HL-60/S4 (cell line): ENCODE data around the gene KIRREL3.

ENCODE experiments used
- in situ Hi-C: fragments of 300-500 bp; cut with MboI; formaldehyde crosslinking; loops from 2 replicates; pipeline ENCODE4 v1.14.3; 2022; ENCODE audit warnings: low sequenced_read_pairs

The KIRREL3 gene

DNA sequence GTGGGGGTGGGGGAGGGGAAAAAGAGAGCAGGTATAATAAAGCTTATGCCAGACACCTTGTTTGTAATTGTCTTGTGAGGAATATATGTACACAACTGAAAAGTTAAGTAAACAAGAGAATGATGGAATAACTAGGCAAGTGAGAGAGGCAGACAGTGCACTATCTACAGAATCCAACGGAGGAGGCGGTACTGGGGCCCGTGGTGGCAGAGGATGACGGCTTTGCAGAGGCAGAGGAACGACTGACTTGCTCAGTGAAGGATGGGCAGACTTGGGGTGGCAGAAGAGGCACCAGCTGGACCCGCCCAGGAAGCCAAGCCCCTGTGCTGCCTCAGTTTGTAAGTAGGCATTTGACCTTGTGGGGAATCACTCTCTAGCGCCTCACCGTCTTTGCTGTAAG is 347.5 kb downstream of the KIRREL3 start:
- in situ Hi-C loops, result no loop called here

DNA sequence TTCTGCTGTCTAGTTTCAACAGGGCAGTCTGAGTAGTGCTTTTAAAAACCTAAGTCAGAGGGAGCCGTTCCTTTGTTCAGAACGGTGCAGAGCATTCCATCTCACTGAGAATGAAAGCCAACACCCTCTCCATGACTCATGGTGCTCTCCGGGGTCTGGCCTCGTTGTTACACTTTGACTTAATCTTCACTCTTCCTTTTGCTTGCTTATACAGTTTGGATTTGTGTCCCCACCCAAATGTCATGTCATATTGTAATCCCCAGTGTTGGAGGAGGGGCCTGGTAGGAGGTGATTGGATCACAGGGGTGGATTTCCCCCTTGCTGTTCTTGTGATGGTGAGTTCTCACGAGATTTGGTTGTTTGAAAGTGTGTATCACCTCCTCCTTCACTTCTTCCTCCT is 352.8 kb downstream of the KIRREL3 start:
- in situ Hi-C loops, result no loop called here

DNA sequence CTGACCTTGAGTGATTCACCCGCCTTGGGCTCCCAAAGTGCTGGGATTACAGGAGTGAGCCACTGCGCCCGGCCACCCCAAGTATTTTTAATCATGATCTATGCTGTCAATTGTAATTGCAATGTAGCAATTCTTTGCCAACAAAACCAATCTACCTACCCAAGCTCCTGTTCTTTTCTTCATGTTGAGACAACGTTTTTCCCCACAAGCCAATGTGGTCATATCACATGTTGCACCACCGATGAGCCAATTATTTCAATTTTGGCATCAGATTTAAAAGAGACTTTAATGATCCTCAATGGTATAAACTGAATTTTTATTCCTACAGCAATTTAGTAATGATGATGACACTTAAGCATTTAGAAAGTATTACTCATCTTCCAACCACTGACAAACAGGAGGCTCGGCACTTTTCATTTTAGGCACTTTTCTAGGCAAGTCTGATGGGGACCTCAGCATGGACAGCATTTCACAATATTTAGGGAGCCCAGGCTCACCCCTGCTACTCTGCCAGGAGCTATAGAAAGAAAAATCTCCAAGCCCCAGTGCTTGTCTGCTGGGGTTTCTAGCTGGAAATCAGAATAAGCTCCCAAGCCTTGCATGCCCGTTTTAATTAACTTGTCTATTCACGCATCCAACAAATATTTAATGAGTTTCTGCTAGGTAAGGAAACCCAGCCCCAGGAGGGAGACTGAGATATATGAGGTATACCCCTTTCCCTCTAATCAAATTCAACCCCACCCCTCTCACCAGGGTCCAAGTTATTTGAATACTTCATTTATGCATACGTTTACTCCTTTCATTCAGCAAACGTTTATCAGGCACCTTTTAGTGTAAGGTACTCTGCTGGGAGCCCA is 353.6 kb downstream of the KIRREL3 start:
- in situ Hi-C loops, result no loop called here

DNA sequence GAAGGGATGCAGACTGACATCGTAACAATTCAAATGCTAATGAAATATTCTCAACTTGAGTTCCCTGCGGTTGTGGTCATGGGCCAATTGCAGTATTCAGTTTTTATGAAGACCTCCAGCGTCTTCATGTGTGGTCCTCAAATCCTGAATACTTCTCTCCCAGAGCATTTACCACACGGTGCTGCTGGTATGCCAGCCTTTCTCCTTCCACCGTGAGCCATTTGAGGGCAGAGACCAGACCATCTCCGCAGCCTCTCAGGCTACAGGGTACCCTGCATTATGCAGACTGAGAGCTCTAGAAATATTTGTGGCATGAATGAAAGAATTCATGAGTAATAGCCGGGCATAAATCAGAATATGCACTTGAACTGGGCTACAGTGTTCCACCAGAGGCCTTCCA is 355.4 kb downstream of the KIRREL3 start:
- in situ Hi-C loops, result no loop called here

DNA sequence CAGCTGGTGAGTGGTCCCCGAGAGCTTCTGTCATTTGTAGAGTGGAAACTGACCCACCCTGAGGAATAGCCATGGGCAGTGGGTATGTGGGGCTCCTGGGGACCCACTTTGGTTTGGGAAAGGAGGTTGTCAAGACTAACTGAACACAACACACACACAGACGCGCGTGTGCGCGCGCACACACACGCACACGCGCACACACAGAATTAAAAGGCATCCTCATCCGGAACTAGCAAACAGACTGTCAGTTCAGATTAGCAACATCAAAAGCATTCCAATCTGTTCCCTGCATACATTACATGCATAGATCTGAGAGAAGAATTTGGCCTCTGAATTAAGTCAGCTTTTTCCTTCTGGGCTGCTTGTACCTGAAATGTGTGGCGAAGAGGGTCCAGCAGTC is 360.4 kb downstream of the KIRREL3 start:
- in situ Hi-C loops, result no loop called here

DNA sequence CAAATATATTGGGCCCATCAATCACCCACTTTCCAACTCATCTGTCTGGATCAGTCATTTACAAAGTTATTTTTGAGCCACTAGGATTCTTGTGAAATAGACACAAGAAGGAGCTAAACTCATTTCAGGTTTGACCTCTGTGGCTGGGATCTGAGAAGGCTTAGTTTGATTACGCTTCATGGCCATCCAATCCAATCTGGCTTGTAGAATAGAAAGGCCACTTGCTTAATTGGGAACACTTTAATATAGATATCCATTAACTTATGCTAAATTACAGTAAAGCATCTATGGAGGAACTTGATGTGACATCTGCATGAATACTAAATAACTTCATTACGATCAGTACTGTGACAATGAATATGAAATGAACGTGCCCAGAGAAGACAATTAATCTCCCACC is 360.9 kb downstream of the KIRREL3 start:
- in situ Hi-C loops, result no loop called here

DNA sequence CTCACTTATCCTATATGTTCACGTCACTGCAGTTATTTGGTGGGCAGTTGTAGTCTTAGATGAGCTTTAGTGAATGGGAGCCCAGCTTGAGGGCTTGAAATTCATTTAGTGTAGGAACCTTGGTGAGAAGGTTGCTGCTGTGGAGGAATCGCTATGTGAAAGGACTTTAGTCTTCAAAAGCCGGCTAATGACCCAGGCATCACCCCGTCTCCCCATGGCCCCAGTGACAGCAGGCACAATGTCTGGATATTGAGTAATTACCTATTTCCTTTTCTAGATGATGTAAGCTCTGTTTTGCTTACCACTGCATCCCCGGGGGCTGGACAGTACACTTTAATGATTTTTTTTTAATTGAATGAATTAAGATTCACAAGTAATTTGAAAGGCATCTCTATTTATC is 361.9 kb downstream of the KIRREL3 start:
- in situ Hi-C loops, result no loop called here

DNA sequence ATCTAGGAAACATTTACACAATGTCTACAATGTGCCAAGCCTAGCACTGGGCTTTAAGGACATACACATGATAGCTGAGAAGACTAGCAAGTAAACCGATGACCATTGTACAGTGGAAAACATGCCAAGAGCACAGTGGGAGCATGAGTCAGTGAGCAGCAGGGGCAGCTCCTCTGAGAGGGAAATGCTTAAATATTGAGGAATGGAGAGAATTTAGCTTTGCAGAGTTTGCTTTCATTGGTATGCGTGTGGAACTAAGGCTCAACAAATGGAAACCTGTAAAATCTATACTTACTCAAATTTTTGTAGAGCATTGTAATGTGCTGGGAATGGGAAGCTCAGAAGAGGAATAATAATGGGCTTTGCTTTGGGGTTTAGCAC is 362.8 kb downstream of the KIRREL3 start:
- in situ Hi-C loops, result no loop called here

DNA sequence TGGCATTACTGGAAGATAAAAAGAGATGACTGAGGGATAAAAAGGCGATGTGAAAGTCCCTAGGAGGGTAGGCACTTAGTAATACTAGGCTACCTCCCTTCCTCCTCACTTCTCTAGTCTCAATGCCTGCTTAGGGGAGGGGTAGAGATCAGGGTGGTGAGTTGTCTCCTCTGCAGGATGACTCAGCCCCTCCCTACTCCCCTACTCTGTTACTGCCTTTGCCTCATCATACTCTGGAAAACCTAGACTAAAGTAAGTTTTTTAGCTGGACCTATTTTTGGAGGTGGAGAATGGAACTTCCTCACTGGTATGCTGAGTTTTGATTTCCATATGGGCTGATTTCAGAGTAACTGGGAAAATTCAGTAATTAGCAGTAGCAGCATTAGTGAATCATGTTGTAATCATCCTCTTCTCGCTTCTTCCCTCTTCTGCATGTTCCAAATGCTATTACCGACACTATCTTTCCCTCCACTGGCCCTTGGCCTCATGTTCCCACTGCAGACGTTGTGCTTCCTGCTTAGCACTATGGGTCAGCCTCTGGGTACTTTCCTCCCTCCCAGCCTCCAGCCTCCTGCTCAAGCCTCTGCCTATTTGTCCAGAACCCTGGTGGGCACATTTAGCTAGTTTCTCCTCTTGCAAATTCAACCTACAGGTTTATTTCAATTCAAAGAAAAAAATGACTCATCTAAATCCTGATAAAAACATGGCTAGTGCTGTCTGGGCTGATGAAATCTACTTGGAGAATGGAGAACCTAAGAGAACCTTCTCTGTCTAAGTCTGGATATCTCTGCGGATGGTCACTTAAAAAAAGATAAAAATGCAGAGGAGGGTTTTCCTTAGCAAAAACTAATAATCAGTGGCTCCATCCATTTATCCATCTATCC is 363.4 kb downstream of the KIRREL3 start:
- in situ Hi-C loops, result no loop called here

DNA sequence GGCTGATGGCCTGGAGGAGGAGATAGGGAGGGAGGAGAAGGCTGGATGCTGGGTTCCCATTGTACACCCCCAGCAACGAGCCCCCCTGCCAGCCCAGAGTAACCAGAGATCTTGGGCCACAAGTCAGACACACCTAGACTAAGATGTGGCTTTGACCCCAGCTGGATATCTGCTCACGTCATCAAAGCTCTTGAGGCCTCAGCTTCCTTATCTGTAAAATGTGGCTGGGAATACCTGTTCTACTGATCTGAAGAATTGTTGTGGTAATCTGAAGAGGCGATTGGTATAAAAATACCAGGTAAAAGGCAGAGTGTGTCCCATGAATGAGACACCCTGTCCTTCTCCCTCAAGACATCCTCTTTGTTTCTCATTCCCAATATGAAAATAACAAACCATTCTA is 365.1 kb downstream of the KIRREL3 start:
- in situ Hi-C loops, result no loop called here

DNA sequence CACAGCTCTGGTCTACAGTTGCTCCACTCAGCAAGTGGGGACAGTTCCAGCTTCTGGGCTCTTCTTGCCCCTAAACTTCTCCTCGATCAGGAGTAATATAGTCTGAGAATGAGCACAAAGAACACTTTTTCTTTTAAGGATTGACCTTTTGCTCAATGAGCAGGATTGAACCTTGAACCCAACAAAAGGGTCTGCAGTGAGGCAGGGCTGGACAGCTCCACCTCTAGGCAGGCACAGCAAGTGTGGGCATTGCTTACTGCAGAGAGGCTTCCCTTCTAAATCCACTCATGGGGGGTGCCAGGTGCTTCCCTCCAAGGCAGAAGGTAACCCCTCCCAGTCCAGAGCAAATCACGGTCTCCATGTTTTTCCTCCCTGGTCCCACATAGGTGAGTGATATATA is 365.6 kb downstream of the KIRREL3 start:
- in situ Hi-C loops, result no loop called here

DNA sequence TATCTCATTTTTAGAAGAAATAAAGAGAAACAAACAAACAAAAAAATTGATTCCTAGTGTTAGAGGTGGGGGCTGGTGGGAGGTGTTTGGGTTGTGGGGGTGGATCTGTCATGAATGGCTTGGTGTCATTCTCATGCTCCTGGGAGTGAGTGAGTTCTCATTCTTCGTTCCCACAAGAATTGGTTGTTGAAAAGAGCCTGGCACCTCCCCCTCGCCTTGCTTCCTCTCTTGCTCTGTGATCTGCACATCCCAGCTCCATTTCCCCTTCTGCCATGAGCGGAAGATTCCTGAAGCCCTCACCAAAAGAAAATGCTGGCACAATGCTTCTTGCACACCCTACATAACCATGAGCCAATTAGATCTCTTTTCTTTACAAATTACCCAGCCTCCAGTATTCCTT is 367.2 kb downstream of the KIRREL3 start:
- in situ Hi-C loops, result no loop called here

DNA sequence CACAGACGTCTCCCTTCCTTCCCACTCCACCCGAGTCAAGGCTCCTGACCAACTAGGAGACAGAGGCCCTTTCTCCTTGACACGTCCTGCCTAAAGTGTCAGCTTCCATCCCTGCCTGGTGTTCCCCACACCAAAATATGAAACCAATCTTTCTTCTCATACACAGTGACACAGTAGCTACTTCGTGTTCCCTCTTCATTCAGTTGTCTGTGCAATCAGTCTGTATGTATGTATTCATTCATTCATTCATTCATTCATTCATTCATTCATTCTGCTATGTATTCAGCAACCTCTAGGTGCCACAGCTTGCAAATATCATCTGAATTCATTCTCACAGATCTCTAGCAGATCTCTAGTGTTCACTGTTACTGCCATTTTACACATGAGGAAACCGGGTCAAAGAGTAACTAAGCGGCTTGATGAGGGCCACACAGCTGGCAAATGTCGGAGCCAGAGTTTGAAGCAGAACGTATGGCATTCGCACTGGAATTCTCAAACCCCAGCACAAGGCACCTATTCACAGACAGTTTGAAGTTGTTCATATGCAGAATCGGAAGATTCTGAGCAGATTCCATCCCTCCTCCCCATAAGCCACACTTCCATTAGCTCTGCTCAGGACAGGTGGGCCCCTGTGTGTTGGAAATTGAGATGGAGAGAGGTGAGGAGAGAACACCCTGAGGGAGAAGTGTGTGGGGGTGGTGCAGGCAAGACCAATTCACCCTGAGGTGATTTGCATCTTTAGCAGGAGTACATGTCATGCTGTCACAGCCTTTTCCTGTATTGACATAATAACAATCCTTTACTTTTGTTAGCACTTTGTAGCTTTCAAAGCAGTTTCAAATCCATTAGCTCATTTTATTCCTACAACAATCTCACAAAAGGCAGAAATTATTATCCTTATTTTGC is 369.4 kb downstream of the KIRREL3 start:
- in situ Hi-C loops, result no loop called here

DNA sequence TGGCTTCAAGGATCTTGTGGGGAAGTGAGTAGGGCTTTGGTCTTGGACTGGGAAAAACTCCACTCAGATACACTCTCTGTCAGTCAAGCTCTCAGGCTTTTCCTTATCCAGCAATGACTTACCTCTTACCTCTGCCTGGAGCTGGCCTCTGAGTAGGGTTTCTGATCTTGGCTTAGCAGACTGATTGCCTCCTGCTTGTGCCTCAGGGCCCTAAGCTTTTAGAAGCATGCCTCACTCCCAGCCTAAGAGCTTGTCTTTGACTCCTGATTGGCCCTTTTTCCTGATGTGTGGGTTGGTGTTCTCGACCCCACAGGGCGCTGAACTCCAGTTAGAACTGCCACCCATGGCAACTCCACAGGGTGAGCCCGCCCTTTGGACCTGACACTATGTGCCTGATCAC is 370.1 kb downstream of the KIRREL3 start:
- in situ Hi-C loops, result no loop called here

DNA sequence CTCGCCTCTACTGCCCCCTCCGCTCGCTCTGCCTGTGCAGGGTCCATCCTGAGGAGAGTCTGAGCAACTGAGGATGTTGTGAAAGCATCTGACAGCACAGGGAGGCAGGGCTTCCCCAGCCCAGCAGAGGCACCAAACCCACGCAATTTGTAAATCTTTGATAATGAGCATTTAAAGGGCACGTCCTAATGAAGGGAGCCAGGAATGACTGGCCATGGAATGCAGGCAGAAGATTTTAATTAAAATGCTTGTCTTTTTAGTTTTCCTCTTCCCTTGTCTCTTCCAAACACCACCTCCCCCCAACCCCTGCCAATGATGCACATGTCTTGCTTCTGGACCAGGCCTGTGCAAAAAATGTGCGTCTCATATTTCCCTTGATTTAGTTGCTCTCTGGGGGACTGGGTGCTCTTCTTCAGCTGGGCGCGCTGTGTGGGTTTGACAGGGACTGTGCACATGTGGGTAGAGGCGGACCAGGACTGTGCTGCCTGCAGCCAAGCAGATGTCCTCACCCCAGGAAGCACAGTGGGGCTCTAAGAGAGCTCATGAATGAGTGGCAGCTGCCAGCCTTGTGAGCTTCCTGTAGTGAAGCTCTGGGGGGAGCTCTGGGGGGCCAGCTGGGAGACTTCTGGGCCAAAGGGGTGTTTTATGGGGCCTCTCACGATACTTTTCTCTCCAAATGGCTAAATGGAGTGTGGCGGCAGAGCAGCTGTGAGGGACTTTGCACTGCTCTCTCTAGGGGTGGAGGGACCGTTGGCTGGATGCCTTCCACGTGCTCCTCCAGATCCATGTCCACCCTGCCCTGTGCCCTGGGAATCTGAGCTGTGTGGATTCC is 371.6 kb downstream of the KIRREL3 start:
- in situ Hi-C loops, result no loop called here

DNA sequence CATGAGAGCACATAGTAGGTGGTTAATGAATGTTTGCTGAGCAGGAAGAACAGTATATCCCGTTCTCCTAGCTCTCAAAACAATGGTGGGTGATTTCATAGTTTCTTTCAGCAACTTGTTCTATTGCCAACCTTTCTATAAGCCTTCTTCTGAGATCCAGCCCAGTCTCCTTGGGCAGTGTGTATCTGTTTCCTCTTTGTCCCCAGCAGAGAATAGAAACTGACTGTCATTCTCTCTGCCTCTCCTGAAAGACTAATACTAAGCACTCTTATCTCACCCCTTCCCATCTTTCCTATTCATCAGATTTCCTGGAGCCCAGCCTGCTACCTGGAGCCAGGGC is 372.1 kb downstream of the KIRREL3 start:
- in situ Hi-C loops, result no loop called here

DNA sequence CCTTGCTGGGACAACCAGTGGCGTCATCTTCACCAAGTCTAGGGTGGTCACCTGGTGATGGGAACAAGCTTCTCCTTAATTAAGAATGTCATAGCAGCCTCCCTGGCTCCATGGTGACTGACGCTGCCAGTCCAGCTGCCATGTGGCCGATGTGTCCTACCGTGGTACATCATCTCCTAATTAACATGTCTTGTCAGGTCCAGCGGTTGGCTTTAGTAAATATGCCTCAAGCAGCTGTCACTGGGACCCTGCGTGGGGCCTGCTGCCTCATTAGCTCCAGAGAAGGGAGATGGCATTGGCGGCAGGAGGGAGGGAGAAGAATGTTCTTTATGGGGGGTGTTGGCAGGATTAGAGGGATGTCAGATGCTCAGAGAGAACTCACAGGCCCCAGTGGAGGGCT is 373.1 kb downstream of the KIRREL3 start:
- in situ Hi-C loops, result no loop called here

DNA sequence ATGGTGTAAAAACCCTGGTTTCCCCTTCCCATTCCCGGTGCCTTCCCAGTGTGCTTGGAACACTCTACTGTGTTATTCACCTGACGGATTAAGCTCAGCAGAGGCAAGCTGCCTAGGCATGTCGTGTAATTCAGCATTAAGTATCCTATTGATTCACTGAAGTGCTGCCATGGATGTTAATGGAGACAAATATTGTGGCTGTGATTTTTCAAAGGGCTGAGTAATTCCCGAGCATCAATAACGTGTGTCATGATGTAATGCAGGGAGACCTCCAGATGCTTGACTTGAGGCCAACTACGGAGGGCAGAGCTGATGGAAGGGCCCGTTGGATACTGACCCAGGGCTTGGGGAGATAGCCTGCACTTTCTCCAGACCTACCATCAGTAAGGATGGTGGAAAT is 376.1 kb downstream of the KIRREL3 start:
- in situ Hi-C loops, result no loop called here

DNA sequence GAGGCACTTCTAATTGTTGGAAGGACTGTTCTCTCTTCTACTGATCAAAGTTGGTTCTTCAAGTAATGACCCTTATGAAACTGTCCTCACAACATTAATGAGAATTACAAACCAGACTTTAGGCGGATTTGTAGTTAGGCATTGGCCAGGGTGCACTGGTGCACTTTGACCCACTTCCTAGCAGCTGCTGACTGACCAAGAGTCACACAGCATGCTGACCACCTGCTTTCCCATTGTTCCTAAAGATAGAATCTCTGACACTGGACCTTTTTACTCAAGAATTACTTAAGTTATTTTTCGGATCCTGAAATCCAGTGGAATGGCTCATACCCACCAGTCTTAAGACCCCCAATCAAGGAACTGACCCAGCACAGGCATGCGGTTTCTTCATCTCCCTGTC is 381.1 kb downstream of the KIRREL3 start:
- in situ Hi-C loops, result no loop called here

DNA sequence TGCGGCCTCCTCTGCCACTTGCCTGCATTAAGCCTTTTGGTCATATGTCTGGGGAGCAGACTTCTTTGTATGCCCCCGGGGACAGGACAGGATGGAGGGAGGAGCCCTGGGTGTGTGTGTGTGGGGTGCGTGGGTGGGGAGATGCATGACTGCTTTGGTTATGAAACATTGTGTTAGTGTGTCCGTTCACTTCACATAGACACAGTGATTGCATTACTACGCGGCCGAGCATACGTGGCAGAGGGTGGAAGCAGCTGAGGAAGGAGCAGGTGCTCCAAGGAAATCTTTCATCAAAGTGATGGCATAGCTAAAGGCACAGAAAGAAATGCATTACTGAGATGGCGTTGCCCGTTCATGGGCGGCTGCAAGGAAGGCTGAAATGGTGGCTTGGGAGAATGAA is 384.7 kb downstream of the KIRREL3 start:
- in situ Hi-C loops, result no loop called here
